NCI-H2196 treated with DMSO at 0.1 percent for 48 hours (cell line): Measurements from ENCODE around the gene FNTB.
A peak's percentile ranks its signal among the peaks of the same experiment; 100 is the strongest.

Source experiments
- DNase-seq: peaks from one replicate; lab custom pipeline; 2025; ENCODE audit not compliant: unreplicated experiment; lab: John Stamatoyannopoulos, UW

The FNTB gene

DNA sequence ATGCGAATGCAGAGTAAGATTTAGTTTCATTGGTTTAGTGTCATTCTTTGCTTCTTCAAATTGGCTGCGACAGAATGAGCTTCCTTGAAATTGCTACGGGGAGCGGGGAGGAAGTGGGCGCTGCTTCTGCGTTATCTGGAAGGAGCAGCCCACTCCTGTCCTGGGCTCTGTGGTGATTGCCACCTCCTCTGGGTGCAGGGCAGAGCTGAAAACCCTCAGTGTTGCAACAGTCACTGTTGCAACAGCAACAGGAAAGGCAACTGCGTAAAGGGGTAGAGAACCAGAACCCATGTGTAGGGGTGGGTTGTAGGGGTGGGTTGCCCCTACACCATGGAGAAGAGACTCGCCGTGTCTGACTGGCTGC lies 57.9 kb downstream of the FNTB start:
- DNase-seq = no peak

DNA sequence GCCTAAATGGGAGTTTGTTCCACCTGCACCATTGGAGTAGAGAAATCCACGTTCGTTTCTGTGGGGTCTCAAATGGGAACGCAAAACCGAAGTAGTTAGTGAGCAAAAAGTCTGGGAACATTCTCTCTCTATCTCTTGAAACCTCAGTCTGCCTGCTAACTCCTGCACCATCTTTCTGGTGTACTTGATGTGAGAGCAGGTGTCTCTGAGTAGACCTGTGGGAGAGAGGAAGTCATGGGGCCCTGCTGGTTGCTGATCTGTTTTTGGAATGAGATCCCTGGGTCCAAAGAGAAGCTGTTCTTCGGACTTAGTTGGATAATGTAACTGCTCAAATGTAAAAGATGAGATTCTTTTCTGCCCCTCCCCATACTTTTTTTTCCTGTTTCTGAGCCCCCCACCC lies 58.3 kb downstream of the FNTB start:
- DNase-seq = no peak

DNA sequence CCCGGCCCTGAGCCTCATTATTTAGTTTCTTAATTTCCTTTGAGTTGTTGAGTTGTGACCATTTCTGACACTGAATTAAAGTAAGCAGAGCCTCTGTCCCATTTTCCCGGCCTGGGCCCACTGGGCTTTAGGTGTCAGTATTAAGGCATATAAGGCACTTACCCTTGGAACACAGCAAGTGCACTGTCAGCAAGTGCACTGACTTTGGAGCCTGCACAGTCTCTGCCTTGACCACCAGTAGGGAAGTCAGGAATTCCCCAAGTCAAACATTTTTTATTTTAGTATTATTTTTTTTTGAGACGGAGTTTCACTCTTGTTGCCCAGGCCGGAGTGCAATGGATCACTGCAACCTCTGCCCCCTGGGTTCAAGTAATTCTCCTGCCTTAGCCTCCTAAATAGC lies 59.0 kb downstream of the FNTB start:
- DNase-seq = no peak

DNA sequence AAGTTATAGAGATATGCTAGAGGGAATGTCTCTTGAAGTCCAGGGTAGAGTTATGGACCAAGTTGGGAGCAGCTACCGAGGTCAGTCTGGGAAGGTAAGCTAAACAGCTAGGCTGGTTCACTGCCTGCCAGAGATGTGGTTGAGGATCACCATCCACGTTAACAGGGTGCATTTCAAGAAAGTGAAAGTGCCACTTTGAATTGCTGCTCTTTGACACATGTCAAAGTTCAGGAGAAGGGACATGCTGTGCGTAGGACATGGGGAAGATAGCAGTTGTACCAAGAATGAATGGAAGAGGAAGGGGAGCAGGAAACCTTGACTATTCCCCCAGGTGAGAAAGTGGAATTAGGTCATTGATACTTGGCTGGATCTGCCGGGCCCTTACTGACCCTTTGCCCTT lies 66.1 kb downstream of the FNTB start:
- DNase-seq = no peak

DNA sequence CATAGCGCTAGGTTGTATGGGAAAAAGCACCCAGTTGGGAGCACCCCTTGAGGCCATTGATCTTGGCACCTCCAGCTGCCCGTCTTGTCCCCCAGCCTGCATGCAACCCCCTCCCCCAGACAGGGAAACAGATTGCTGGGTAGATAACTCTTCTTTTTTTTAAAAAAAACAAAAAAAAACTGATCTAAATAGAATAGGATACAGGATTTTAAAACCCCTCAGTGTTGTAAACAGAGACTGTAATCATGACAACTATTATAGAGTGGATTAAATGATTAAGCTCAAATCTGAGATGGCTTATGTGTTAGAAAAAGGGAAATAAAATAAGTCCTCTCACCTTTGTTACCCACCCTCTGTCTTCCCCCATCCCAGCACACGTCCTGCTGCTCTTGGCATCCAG lies 66.8 kb downstream of the FNTB start:
- no peak for DNase-seq

DNA sequence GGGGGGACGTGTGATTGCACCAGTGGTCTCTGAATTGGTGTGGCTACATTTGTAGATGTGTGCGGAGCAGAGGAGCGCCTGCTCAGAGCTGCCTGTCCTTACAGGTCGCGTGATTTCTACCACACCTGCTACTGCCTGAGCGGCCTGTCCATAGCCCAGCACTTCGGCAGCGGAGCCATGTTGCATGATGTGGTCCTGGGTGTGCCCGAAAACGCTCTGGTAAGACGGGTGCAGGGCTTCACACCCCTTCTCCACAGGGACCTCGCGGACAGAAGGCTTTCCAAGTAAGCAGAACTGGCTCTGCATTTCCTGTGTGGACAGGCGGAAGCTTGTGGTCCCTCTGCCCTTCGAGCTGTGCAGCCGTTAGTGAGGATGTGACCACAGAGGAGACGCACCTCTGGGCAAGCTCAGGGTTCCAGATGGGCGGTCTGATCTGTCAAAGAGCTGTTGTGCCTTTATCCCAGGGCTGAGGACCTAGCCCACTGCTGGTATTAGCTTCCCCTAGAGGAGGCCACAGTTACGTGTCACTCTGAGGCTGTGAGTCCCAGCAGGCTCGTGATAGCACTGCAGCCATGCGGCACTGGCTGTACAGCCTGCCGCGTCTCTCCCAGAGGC lies 67.9 kb downstream of the FNTB start:
- DNase-seq = no peak

DNA sequence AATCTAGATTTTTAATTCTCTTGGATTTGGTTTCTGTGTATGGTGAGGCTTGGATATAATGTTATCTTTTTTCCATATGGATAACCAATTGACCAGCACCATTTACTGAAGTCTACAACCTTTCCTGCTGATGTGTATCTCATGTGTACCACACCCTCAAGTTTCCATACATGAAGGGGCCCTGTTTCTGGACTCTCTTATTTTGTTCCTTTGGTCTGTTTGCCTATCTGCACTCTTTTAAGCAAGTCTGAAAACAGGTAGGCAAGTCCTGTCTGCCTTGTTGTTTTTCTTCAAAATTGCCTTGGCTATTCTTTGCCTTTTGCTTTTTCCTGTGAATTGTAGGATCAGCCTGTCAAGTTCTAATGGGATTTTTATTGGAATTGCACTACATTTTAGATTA lies 71.0 kb downstream of the FNTB start:
- DNase-seq = no peak

DNA sequence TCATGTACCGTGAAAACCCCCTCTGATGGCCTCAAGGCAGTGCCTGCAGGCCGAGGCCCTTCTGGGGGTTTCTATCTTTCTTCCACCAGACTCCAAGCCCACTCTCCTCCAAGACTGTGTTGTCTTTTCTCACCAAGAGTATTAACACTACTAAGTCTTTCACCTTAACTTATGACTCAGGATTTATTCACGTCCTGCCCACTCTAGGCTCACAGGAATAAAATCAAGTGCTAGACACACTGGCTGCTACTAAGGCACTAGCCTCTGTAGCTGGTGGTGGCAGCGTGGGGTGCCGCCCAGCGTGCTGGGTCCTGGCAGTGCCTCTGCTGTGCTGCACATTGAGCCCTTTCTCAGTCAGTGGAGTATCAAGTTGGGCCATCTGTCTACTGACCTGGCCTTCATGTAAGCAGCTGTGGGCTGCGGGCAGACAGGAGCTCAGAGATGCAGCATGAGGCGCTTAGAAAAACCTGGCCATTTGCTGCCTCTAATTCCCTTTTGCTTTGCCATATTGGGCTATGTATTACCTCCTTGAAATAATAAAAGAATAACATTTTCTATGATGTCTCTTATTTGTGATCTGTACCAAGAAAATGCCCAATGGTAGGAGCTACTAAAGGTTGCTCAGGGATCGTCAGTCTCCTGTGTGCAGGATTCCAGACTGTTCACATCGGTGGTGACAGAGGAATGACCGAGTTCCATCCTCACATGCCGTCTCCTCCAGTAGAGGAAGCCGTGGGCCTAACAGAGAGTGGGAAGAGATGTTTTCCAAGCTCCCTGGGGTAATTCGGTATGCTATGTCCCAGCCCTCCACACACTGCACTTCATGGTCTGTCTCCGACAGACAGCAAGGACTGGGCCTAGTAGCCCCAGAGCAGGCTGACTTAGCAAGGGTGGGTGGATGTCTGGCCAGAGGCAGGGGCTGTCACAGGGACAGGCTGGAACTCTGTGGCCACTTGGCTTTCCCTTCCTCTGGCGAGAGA lies 75.7 kb downstream of the FNTB start:
- DNase-seq = no peak

DNA sequence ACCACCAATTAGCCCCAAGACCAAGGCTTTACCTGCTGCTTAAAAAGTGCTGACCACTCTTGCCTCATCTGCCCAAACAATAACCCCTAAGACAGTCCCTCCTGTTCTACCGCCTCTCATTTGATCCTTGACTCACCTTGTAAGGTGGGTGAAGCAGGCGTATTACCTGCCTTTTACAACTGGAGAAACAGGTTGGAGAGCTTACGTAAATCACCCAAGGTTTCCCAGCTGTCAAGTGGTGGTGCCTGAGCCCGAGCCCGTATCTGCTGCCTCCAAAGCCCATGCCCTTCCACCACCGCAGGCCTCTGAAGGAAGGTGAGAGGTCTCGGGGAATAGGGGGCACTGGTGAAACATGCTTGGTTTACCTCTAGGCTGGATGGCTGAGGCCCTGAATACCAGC lies 79.0 kb downstream of the FNTB start:
- no peak for DNase-seq

DNA sequence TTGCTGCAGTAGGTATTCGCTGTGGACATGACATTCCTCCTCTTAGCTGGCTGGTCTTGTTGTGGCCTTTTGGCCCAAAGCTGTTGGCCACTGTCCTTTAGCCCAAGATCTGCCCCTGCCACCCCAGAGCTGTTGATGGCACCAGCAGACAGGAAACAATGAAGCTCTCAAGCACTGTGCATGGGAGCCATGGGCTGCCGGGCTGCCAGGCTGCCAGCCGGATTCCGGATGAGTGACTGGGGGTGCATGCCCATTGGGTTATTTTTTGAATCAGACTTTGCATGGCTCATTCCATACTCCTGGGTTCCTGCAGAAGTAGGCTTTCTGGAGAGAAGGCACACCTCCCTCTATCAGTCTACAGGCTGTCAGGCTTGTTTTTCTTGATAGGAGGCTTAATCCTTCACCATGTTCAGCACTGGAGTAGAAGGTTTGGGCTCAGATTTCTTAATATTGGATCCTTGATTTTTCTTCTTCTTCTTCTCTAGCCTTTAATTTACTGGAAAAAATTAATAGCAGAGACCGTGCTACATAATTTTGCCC lies 83.2 kb downstream of the FNTB start:
- no peak for DNase-seq

DNA sequence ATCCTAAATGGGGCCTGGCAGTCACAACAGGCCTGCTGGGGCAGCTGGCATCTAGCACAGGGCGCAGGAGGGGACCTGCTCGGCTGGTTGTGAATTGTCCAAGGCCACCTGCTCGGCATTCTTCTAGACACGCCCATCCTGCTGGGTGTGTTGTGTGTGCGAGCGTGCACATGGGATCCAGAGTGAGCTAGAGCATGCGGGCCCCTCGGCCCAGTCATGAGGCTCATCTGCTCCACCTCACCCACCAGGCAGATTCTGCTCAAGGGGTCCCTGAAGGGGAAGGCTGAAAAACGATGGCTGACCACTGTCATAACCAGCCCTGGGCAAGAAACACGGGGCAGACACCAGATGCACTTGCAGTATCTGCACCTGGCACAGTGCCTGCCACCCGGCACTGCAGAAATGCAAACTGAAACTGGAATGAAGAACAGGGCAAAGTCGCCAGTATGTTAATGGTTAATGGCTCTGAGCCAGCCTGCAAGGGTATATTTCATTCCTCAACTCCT lies 83.8 kb downstream of the FNTB start:
- peak; percentile 43 for DNase-seq

DNA sequence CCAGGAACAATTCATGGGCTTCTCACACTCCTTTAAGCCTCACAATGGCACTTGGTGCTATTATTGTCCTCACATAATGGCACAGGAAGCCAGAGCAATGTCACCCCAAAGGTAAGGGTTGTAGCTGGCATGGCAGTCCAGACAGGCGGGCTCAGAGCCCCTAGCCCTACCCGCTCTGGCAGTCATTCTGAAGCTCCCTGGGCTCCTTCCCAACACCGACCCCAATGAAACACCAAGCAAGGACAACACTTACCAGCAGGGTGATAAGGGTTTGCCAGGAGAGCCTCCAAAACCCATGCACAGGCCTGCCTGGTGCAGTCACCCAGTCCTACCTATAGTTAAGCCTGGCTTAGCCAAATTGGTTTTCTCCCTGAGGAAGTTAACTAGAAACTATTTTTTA lies 84.8 kb downstream of the FNTB start:
- DNase-seq = no peak

DNA sequence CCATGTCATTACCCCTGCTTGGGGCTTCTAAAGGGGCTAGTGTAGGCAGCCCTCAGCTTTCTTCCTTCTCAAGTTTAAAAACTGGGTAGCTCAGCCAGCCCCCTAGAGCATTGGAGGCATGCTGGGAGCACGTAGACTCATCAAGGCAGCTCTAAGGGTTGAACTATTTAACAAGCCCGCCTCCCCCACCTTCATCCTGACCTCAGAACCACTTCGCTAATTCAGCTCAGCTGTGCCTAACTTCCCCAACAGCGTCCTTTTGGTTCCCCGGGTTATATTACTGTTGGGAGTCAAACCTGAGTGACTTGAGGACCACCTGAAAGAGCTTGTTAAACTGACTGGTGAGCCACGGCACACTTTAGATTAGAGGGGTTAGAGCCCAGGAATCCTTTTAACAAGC lies 85.6 kb downstream of the FNTB start:
- DNase-seq = no peak

DNA sequence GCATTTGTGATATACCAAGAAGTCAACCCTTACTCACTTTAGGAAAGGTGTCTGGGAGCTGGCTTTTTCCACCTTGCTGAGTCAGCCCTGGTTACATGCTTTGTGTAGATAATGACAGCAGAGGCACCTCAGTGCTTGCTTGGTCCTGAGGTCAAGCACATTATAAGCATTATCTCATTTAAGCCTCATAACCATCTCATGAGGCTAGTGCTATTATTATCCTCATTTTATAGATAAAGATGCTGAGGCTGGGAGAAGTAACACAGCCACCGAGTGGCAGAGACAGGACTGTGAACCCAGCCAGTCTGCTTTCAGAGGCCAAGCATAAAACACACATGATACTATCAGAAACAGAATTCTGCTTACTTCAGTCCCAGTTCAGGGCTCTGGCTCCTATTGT lies 86.2 kb downstream of the FNTB start:
- DNase-seq = no peak

DNA sequence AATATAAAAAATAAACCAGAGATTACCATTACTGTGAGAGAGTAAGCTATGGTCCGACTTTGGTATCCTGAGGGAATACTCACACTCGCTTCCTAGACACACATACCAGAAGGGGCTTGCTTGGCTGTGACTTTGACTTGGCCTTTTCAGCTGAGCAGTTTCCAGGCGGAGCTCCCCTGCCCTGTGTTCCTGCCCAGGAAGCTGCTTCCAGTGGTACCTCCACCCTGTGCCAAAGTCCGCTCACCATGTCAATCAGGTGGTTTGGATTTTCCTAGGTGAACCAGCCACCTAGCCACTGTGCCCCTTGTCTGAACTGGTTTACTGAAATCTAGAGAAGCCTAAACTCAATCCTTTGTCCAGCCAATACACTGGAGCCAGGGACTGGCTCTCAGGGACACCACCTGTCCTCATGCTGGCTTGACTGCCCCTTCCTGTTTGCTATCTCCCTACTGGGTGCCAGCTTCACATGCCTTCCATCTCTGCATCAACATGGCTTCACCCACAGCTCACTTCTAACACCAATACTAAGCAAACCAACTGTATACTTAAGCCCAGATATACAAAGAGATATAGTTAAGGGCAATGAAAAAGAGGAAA lies 87.0 kb downstream of the FNTB start:
- DNase-seq = no peak

DNA sequence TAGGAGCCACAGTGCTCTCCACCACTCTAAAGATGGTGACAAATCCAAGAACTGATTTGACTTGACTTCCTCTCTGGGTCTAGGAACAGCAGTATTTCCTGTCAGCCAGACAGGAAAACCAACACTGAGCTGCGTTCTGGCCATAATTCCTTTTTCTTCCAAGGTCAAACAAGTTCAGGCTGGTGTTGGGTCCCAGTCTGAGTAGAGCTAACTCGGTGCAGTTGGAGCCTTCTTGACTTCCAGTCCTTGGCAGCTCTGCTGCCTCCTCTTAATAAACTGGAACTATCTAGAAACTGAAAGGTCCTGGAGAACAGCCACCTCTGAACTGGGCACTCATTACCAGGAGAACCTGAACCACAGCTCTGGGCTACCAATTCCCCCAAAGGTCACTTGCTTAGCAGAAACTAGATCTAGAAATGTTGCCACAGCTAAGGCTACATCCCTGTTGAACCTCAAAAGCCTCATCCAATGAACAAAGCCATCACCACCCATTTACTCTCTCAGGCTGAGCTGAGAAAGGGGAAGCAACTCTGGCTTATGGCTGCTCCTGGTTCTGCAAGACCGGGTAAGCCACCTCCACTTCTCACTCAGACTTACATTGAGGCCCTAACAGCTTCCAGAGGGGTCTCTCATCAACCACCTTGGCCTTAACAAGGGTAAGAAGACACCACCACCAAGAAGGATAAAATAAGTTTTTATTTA lies 87.9 kb downstream of the FNTB start:
- no peak for DNase-seq

DNA sequence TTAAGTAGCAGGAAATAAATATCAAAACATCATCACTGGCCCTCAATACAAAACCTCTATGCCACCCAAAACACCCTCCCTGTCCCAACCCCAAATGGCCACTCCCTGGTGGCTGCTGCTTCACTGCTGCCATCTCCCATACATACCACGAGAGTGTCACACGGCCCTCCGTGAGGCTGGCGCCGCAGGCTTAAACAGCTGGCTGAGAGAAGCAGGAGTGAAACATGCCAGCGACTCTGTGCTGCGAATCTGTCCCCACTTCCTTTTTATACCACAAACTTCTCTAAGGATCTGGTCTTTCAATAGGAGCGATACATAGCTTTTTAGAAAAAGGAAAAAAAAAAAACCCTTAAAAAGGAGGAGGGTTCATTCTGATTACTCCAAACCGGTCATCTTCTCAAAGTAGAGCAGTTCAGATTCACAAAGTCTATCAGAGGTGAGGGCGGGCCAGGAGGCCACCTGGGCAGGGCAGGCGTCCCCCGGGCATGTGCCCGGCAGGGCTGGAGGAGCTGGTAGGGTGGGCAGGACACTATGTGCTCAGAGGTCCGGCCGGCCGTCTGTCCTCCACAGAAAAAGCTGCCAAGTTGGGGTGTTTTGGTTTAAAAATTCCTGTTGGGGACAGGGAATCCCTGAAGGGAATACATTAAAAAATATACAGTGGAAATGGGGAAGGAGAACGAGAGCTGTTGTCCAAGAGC lies 89.1 kb downstream of the FNTB start:
- DNase-seq = no peak

DNA sequence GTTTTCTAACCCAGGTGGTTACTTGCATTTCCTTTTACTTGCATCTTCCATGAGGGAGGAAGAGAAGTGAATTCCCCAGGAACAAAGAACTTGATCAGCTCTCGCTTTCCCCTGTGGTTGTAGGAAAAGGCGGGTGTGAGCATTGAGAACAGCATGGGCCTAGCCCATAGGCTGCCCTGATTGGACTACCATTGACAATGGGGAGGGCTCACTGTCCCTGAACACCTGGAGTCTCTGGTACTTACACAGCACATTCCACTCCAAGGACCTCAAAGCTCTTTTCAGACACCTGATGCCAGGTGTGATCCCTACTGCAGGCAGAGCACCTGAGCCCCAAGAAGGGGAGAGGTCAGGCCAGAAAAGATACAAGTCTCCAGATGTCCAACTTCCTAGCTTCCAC lies 90.6 kb downstream of the FNTB start:
- no peak for DNase-seq

DNA sequence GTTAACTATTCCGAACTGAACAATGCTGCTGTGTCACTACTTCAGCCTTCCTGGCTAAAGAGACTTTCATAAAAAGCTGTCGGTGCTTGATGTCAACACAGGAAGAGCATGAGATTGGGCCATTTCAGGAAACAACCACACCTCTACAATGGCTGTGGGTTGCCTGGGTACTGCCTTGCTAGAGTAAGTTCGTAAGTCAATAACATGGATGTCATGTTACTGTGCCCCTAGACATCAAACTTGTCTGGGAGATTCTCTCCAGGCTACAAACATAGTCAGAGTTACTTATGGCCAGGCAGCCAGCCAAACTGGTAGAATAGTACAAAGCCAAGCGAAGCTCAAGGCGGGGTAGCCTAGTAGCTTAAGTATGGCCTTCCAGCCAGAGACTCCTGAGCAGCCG lies 92.5 kb downstream of the FNTB start:
- no peak for DNase-seq

DNA sequence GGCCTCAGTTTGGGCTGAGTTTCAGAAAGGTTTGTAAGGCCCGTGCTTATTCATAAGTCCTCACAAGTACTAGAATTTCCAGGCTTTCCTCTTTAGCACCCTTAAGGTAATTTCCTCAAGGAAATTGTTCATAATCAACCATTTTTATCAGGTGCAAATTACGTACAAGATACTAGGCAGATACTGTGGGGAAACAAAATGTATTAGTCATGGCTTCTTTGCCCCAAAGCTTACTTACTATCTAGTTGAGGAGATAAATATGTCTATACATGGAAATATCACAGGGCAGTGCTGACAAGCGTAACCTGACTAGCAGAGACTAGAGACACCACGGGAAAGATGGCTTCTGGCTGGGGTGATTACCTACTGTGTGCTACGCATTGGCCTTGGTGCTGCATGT lies 93.1 kb downstream of the FNTB start:
- no peak for DNase-seq
